ENCODE results near the gene MANSC4. TPM values are rescaled to one million over a fixed set of nuclear protein-coding genes. Genes with fewer than 3 reads are reported as not detected.

MANSC4 gene
- not detected for polyA plus RNA-seq (2013, experiment 1 of 2; ENCODE audit: insufficient read length)
- not detected for polyA plus RNA-seq (2013, experiment 2 of 2; ENCODE audit: insufficient read length)

DNA sequence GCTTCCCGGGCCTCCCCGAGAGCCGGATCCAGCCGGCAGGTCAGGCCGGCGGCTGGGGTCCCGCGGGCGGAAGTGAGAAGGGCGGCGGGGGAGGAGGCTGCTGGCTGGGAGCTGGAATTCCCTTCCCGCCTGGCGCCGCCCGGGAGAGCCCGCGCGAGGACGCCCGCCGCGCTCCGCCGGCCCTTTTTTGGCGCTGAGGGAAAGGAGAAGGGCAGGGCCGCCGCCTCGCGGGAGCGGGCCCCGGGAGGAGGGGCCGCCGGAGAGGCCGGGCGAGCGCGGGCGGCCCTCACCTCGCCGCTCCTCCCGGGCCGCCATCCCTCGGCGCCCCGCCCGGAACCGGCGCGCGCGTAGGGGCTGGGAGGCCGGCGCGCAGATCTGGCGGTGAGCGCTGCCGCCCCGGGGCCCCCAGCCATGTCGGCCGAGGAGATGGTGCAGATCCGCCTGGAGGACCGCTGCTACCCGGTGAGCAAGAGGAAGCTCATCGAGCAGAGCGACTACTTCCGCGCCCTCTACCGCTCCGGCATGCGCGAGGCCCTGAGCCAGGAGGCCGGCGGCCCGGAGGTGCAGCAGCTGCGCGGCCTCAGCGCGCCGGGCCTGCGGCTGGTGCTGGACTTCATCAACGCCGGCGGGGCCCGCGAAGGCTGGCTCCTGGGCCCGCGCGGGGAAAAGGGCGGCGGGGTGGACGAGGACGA is at the start of gene MANSC4, which contains the start of gene KLHL42:
MANSC4 (minus strand) TSS at position 317 of the 692 bp plus-strand sequence. CDS start 8,960 bp downstream, outside the sequence.
KLHL42 (plus strand) TSS at position 314 of the 692 bp plus-strand sequence; CDS start at position 412, 98 bp downstream.
- peak; percentile 87 for DNase-seq

DNA sequence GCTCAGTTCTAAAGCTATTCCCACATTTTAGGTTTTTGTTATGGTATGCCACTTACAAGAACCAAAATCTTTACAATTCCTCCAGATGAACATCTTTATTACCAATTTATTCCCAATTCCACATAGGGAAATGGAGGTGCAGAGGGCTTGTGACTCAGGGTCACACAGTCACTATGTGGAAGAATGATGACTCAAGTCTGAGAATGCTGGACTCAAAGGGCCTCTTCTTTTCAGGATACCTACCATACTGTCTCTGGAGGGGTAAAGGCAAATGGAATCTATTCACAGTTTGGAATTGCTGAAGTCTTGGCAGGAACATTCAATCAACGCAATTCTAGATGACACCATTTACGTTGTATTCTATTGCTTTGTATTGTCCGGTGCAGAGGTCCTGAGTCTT is 48.2 kb upstream of the MANSC4 start:
- DNase-seq = no peak

- DNase-seq = no peak
Measured at GRCh38 chr12:27826076-27826475, 46.0 kb upstream of the MANSC4 start.

- no peak for DNase-seq
Measured at GRCh38 chr12:27824126-27824842, 44.2 kb upstream of the MANSC4 start.

DNA sequence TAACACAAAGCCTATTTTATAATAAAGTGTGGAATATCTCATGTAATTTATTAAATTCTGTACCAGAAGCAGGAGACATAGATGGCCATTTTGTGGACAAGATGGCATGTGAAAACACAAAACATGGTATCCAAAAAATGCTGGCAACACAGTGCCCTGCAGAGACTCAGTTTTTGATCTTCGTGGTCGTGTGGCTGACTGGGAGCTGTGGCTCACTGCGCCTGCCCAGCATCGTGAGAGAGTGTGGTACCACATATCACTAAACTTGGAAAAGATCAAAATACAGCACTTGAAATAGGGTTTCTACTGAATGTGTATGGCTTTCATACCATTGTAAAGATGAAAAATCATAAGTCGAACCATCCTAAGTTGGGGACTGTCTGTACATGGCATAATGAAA is 43.0 kb upstream of the MANSC4 start:
- DNase-seq = no peak

DNA sequence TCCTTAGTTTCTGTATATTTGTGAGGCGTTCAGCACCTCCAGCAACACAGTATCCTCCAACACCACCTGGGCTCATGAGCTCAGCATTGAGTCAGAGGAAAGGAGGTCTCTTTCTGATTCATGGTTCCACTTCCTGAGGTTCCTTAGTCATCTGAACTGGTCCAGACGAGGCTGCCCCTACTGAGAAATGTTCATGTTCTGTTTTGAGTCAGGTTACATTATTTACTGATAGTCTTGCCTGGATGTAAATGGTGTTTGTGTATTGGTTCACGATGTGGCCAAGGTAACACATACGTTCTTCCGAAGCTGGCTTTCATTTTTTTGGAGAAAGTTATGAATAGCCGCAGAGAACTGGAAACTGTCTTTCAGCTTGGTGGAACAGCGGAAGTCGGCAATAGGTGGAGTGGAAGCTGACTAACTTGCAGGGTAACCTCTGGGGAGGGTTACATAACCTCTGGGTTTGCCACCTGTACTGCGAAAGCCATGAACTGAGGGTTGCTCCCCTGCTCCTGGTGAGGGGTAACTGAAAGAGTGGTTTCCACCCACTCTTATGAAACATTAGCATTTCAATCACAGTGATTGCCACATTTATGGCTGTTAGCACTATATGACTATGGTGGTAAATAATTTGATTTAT is 42.2 kb upstream of the MANSC4 start:
- peak; percentile 28 for DNase-seq

GRCh38 chr12:27821259-27821973 is 41.4 kb upstream of the MANSC4 start:
- DNase-seq = peak; percentile 72

DNA sequence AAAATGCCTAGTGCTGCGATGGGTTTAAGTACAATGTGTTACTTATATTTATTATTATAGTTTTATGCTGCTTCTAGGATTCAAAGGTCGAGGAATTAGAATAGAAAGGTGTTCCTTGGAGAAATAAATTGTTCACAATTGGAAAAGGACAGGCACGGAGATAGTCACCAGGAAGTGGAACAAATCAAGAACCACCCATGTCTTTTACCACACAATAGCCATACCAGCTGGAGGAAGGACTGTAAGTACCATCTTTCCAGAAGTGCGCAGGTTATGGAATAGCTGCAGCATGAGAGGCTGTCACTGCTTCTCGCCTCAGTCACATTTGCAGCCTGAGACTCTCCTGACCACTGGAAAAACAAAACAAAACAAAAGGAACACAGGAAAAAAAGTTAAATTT is 40.5 kb upstream of the MANSC4 start:
- no peak for DNase-seq

GRCh38 chr12:27818401-27818918 is 38.4 kb upstream of the MANSC4 start:
- DNase-seq = no peak

DNA sequence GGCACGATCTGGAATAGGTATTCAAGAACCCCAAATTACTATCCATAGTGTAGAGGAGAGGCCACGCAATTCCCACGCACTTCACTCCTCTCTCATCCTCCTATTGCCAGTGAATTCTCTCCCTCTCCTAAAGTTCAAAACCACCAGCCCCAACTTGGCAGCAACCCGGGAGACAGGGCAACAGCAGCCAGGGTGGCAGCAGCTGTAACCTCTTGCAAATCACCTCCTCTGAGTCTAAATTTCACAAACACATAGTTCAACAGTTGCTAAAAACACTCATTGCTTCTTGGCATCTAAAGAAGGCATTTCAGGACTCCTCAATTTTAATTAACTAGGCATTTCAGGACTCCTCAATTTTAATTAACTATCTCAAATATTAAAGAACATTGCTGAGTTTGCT is 37.7 kb upstream of the MANSC4 start:
- no peak for DNase-seq

DNA sequence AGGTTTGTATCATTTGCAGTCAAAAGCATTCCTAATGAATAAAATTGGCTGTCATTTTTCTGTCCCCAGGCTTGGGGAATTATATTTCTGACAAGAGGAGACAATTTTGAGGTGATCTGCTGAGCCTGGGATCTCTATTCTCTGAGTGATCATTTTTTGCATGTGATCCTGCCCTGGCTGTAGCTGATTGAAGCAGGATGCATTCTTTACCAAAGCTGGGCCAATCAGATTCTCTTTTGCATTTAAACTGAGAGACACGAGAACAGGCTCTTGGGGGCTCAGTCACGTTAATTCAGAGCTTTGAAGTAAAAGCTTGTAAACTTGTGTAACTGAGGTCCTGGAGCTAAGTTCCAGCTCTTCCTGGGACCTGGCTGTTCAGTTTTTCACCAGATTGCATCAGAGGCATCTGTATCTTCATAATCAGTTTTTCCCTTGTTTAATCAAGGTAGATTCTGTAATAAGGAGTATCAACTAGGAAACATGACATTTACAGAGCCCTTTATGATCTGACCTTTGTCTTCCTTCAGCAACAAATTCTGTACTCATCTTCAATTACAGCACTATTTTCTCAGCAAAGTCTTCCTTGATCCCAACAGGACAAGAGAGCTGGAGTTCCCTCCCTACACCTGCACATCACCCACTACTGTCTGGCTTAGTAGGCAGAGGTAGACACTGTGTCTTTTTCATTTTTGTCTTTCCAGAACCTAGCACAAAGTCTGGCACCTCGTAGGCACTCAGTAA is 35.0 kb upstream of the MANSC4 start:
- DNase-seq = peak; percentile 27

GRCh38 chr12:27814411-27814810 is 34.4 kb upstream of the MANSC4 start:
- no peak for DNase-seq

- DNase-seq = no peak
Measured at GRCh38 chr12:27812502-27812901, 32.5 kb upstream of the MANSC4 start.

DNA sequence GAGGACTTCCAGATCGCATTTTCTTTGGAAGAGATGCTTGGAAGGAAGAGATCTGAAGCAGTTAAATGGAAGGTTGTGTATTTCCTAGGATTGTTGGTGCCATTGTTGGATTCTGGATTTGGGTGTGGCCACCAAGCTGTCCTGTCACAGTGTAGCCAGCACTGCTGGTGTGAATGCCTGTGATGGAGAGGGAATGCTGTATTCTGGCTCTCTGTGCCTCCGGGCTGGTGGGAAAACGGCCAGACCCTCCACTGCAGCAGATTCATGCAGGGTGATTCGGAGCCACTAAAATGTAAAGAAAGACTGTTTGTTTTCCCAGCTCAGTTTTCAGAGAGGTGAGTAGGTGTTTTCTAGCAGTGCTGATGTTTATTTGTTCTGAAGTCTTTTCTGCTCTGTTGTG is 30.7 kb upstream of the MANSC4 start:
- DNase-seq = no peak

- no peak for DNase-seq
Measured at GRCh38 chr12:27808841-27809240, 28.8 kb upstream of the MANSC4 start.

DNA sequence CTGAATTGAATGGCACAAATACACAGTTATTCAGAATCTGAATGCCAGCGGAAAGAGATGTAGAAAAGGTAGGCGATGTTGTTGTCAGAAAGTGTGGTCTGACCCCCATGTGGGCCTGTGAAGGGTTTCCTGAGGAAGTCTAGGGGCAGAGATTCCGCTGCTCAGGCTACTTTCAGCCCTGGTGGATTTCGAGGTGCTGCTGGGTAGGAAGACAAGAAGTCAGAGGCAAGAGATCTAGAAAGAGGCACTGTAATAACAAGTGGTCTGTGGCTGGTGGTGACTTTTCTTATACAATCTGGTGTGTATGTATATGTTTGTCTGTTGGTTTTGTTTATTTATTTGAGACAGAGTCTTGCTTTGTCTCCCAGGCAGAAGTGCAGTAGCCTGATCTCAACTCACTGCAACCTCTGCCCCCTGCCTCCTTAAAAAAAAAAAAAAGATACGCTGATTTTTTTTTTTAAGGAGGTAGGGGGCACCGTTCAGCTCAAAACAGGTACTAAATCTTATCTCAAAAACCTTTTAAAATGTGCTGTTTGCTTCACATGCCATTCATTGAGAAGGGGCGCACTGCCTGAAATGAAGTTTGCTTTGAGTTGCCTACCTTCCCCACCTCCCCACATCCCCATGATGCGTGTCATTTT is 27.1 kb upstream of the MANSC4 start:
- no peak for DNase-seq

DNA sequence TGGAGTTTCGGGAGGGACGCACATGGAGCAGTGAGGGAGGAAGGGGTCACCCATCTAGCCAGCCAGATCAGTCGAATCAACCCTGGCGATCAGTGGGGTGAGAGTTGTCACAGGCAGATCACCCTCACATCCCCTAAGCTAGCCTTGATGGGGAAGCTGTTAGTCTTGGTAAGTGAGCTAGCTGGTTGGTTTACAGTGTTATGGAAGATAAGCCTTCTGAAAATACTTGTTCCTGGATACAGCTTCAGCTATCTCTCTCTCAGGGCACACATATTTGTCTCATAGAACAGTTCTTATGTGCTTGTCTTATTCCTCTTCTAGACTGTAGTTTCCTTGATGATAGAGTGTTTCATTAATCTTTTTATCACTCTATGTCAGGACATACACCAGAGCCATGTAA is 26.2 kb upstream of the MANSC4 start:
- DNase-seq = no peak

DNA sequence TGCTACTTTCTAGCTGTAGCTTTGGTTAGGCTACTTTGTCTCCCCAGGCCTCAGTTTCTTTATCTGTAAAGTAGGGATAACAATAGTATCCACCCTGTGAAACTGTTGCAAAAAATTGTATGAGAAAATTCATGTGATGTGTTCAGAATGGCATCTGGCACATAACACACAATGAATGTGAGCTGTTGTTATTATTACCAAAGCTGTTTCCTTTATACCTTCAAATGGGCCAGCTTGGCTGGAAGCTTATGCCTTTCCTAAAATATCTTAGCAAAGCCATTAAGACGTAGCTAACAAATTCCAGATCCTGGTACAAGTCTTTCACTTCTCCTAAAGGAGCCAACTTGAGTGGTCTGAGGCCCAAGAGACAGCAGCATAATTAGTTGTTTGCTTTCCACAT is 25.2 kb upstream of the MANSC4 start:
- no peak for DNase-seq

- DNase-seq = no peak
Measured at GRCh38 chr12:27802936-27803335, 22.9 kb upstream of the MANSC4 start.

GRCh38 chr12:27802511-27802910 is 22.5 kb upstream of the MANSC4 start:
- no peak for DNase-seq

GRCh38 chr12:27801630-27802029 is 21.6 kb upstream of the MANSC4 start:
- DNase-seq = no peak
